H1 (cell line): ENCODE measurements around the gene MYG1. TPM values are rescaled to one million over a fixed set of nuclear protein-coding genes. Genes with fewer than 3 reads are reported as not detected.

Experiments used
- CTCF ChIA-PET: fragments of 300-600 bp; sonication (Branson Sonifier 250); formaldehyde crosslinking; loops from one replicate; lab custom pipeline; 2021; ENCODE audit not compliant: partially characterized antibody; lab: Charles Lee
- POLR2A ChIA-PET: fragments of 300-600 bp; sonication (Branson Sonifier 250); formaldehyde crosslinking; loops from one replicate; lab custom pipeline; 2021; ENCODE audit warnings: inconsistent platforms; ENCODE audit not compliant: partially characterized antibody; lab: Charles Lee
- DNase-seq, 2 experiments: peaks; one replicate each; pipeline versions ENCODE4 v3.0.0 to v3.0.0-alpha.2; 2010 to 2022; ENCODE audit warnings: low spot score in 2 of 2, low read depth in 1 of 2, mixed read lengths in 1 of 2
- FAIRE-seq: peaks from 2 replicates; lab custom pipeline; 2011; peaks lifted over from hg19 to GRCh38; lab: Jason Lieb, UNC
- H2AFZ ChIP-seq: 2 replicates; pipeline ENCODE4 v1.8.1; 2012; ENCODE audit warnings: low read length, inconsistent platforms
- H2AK5ac ChIP-seq: 2 replicates; pipeline ENCODE4 v1.6.1; 2013; ENCODE audit warnings: low read depth, low read length
- H2BK120ac ChIP-seq: replicated peaks from 2 replicates; pipeline ENCODE3; 2013; ENCODE audit warnings: low read depth, low read length, inconsistent platforms
- H2BK12ac ChIP-seq: 2 replicates; pipeline ENCODE4 v1.6.1; 2013; ENCODE audit warnings: low read depth, low read length
- H2BK15ac ChIP-seq: 2 replicates; pipeline ENCODE4 v1.6.1; 2013; ENCODE audit warnings: low read length
- H2BK20ac ChIP-seq: 2 replicates; pipeline ENCODE4 v1.6.1; 2013; ENCODE audit warnings: low read length
- H2BK5ac ChIP-seq: 2 replicates; pipeline ENCODE4 v1.6.1; 2013; ENCODE audit warnings: low read depth, low read length
- H3K14ac ChIP-seq: 2 replicates; pipeline ENCODE4 v1.6.1; 2013; ENCODE audit warnings: inconsistent platforms; ENCODE audit not compliant: insufficient read length
- H3K18ac ChIP-seq: 2 replicates; pipeline ENCODE4 v1.6.1; 2013; ENCODE audit warnings: low read length; ENCODE audit errors: extremely low read depth
- H3K23ac ChIP-seq: 2 replicates; pipeline ENCODE4 v1.6.1; 2013; ENCODE audit warnings: inconsistent platforms; ENCODE audit not compliant: insufficient read length
- H3K23me2 ChIP-seq: 2 replicates; pipeline ENCODE4 v1.6.1; 2013; ENCODE audit warnings: low read depth, low read length
- H3K27ac ChIP-seq: 2 replicates; pipeline ENCODE4 v1.6.1; 2011; ENCODE audit warnings: low read depth, low read length, inconsistent platforms
- H3K27me3 ChIP-seq, 4 experiments: replicated peaks in 1 of 4; 1 replicate in 1 of 4; 2 replicates in 3 of 4; pipeline versions ENCODE4 v1.6.1 to v1.8.1; 2011 to 2013; ENCODE audit warnings: low read length in 3 of 4, mild to moderate bottlenecking in 3 of 4, inconsistent platforms in 2 of 4, mixed read lengths in 2 of 4, moderate library complexity in 1 of 4; ENCODE audit not compliant: control insufficient read depth in 3 of 4, insufficient read depth in 3 of 4; ENCODE audit errors: extremely low read depth in 1 of 4
- H3K36me3 ChIP-seq, 4 experiments: 2 replicates each; pipeline versions ENCODE4 v1.6.1 to v1.8.1; 2011 to 2013; ENCODE audit warnings: mild to moderate bottlenecking in 4 of 4, low read length in 3 of 4, moderate library complexity in 2 of 4, control low read depth in 1 of 4, inconsistent platforms in 1 of 4; ENCODE audit not compliant: insufficient read depth in 4 of 4, control insufficient read depth in 2 of 4
- H3K4ac ChIP-seq: replicated peaks from 2 replicates; pipeline ENCODE3; 2013; ENCODE audit warnings: low read length, low read depth, mixed read lengths, inconsistent platforms; ENCODE audit not compliant: insufficient read length
- H3K4me1 ChIP-seq, 4 experiments: replicated peaks in 1 of 4; 1 replicate in 1 of 4; 2 replicates in 3 of 4; pipeline versions ENCODE4 v1.6.1 to v1.8.1; 2011 to 2013; ENCODE audit warnings: low read length in 3 of 4, inconsistent platforms in 2 of 4, mixed read lengths in 1 of 4; ENCODE audit not compliant: insufficient read depth in 4 of 4, control insufficient read depth in 3 of 4
- H3K4me2 ChIP-seq, 2 experiments: 2 replicates each; pipeline versions ENCODE4 v1.6.1 to v1.8.1; 2011 to 2013; ENCODE audit warnings: low read depth in 2 of 2, low read length in 2 of 2, control low read depth in 1 of 2, inconsistent platforms in 1 of 2, mild to moderate bottlenecking in 1 of 2; ENCODE audit not compliant: insufficient read depth in 1 of 2
- H3K4me3 ChIP-seq, 4 experiments: fragments of 200-600, 300-600 bp in 1 of 4; sonication (generic), shearing (Covaris generic), sonication (Bioruptor Twin) in 1 of 4; 2 replicates each; pipeline versions ENCODE4 v1.5.1 to v1.8.1; 2011 to 2016; ENCODE audit warnings: low read length in 4 of 4, low read depth in 3 of 4, control low read depth in 2 of 4, inconsistent platforms in 2 of 4, mild to moderate bottlenecking in 2 of 4, mixed read lengths in 1 of 4, moderate library complexity in 1 of 4; ENCODE audit not compliant: insufficient read depth in 2 of 4; ENCODE audit errors: extremely low read depth in 1 of 4
- H3K56ac ChIP-seq: replicated peaks from 2 replicates; pipeline ENCODE3; 2013; ENCODE audit warnings: low read depth, mild to moderate bottlenecking, mixed read lengths, low read length, inconsistent platforms; ENCODE audit not compliant: insufficient read length
- H3K79me1 ChIP-seq: 2 replicates; pipeline ENCODE4 v1.6.1; 2013; ENCODE audit warnings: low read depth, low read length, control low read depth
- H3K79me2 ChIP-seq, 2 experiments: 2 replicates each; pipeline versions ENCODE4 v1.6.1 to v1.8.1; 2012 to 2013; ENCODE audit warnings: low read length in 2 of 2, mild to moderate bottlenecking in 2 of 2, inconsistent platforms in 1 of 2; ENCODE audit not compliant: insufficient read depth in 2 of 2, control insufficient read depth in 1 of 2
- H3K9ac ChIP-seq, 4 experiments: replicated peaks in 1 of 4; 1 replicate in 1 of 4; 2 replicates in 3 of 4; pipeline versions ENCODE4 v1.6.1 to v1.8.1; 2011 to 2013; ENCODE audit warnings: low read depth in 3 of 4, low read length in 3 of 4, control low read depth in 2 of 4, mild to moderate bottlenecking in 2 of 4, moderate library complexity in 2 of 4, inconsistent platforms in 1 of 4; ENCODE audit errors: extremely low read depth in 1 of 4
- H3K9me3 ChIP-seq, 2 experiments: 2 replicates each; pipeline versions ENCODE4 v1.6.1 to v1.8.1; 2012 to 2013; ENCODE audit warnings: mild to moderate bottlenecking in 2 of 2, moderate library complexity in 2 of 2, control low read depth in 1 of 2, inconsistent platforms in 1 of 2, low read depth in 1 of 2, low read length in 1 of 2, mixed read lengths in 1 of 2; ENCODE audit not compliant: insufficient read depth in 2 of 2
- H4K20me1 ChIP-seq, 2 experiments: replicated peaks in 1 of 2; 2 replicates each; pipeline versions ENCODE3 to v1.8.1; 2011 to 2013; ENCODE audit warnings: inconsistent platforms in 2 of 2, low read length in 2 of 2, mild to moderate bottlenecking in 1 of 2; ENCODE audit not compliant: insufficient read depth in 2 of 2, control insufficient read depth in 1 of 2
- H4K5ac ChIP-seq: 2 replicates; pipeline ENCODE4 v1.6.1; 2013; ENCODE audit warnings: low read length, low read depth, mixed read lengths, inconsistent platforms; ENCODE audit not compliant: insufficient read length
- H4K8ac ChIP-seq: 2 replicates; pipeline ENCODE4 v1.8.0; 2013; ENCODE audit warnings: mild to moderate bottlenecking, moderate library complexity, low read length, inconsistent platforms; ENCODE audit not compliant: insufficient read depth; ENCODE audit errors: extremely low read depth
- H4K91ac ChIP-seq: replicated peaks from 2 replicates; pipeline ENCODE3; 2013; ENCODE audit warnings: low read length, mixed read lengths, inconsistent platforms; ENCODE audit not compliant: insufficient read length
- ASH2L ChIP-seq: fragments of 200-600, 300-600 bp; sonication (generic); IDR thresholded peaks from one replicate; pipeline ENCODE4 v1.7.1; 2017; ENCODE audit warnings: low read length
- MAX ChIP-seq: IDR thresholded peaks from 2 replicates; pipeline ENCODE4 v1.6.1; 2012; ENCODE audit warnings: inconsistent platforms
- POU5F1 ChIP-seq: IDR thresholded peaks from 2 replicates; pipeline ENCODE4 v1.6.1; 2011; ENCODE audit warnings: low read depth, mild to moderate bottlenecking, low read length, moderate library complexity
- SP1 ChIP-seq: IDR thresholded peaks from 2 replicates; pipeline ENCODE4 v1.6.1; 2011; ENCODE audit warnings: low read depth, low read length
- SUZ12 ChIP-seq: fragments of 200-600 bp; sonication (generic); IDR thresholded peaks from 2 replicates; pipeline ENCODE4 v1.6.1; 2012; ENCODE audit warnings: mild to moderate bottlenecking, inconsistent platforms, low read length, moderate library complexity, mixed read lengths
- TAF1 ChIP-seq: IDR thresholded peaks from 2 replicates; pipeline ENCODE4 v1.6.1; 2011; ENCODE audit warnings: mild to moderate bottlenecking, low read depth, low read length
- TAF7 ChIP-seq: optimal IDR thresholded peaks from 2 replicates; pipeline ENCODE3; 2011; ENCODE audit warnings: low read depth, mild to moderate bottlenecking, inconsistent platforms, low read length, moderate library complexity, borderline replicate concordance
- TCF12 ChIP-seq: IDR thresholded peaks from 2 replicates; pipeline ENCODE4 v1.6.1; 2011; ENCODE audit warnings: low read depth, mild to moderate bottlenecking, low read length
- ZNF274 ChIP-seq: IDR thresholded peaks from 2 replicates; pipeline ENCODE4 v1.7.0; 2012; ENCODE audit warnings: low read length, borderline replicate concordance; ENCODE audit errors: extremely low read depth
- polyA plus RNA-seq, 7 experiments: library from polyadenylated mRNA; depleted of rRNA in 3 of 7; stranded (reverse) in 5 of 7; unstranded in 2 of 7; fragments of >200 nt in 5 of 7; fragments of 200-250 nt in 2 of 7; gene quantifications; 1 replicate in 5 of 7; 2 replicates in 1 of 7; 4 replicates in 1 of 7; pipeline versions ENCODE4 v1.2.1 to v1.2.3, GENCODE V29; 2011 to 2013; ENCODE audit warnings: missing spikeins in 2 of 7, mixed read lengths in 2 of 7
- total RNA-seq: library from RNA; stranded (reverse); fragmentation: NEBNext Ultra II Directional; extraction: Animal tissue kit (Norgen Biotek cat#: 25700); gene quantifications from 2 replicates; pipeline ENCODE4 v1.2.1, GENCODE V29; 2021

The MYG1 gene
- total and polyA plus RNA-seq, 2 of the 8 experiments (the other 6 are each of a cell fraction or from before 2014, with no cell fraction given): 83.3 to 104 TPM

GRCh38 chr12:53292426-53292825 lies 7.1 kb upstream of the MYG1 start:
- DNase-seq (no peak), FAIRE-seq (no peak)
- Histone ChIP-seq H3K79me1 (no peaks in the 10 kb centered on the region), H4K8ac (no peak overlapping the region), H2BK20ac (no peak overlapping the region), H3K9ac (no peak overlapping the region), H3K9me3 (no peaks in the 10 kb centered on the region), H3K36me3 (peaks cover 19 to 39% (median 34%) of the 10 kb centered on the region in 4 experiments), H3K27me3 (no peaks in the 10 kb centered on the region), H3K23ac (no peak overlapping the region), H4K91ac (no peak overlapping the region), H4K20me1 (peaks cover 3 to 5% of the 10 kb centered on the region in 2 experiments), H3K79me2 (peaks cover 5 to 15% of the 10 kb centered on the region in 2 experiments; a peak in 3 of 4 replicates), H2BK120ac (no peak overlapping the region), H3K23me2 (peaks cover 4% of the 10 kb centered on the region), H3K4me1 (peaks cover 0 to 2% (median under 1%) of the 10 kb centered on the region in 4 experiments; a peak in 3 of 7 replicates), H3K27ac (no peak overlapping the region), H2BK12ac (no peak overlapping the region), H2BK5ac (no peak overlapping the region), H4K5ac (no peak overlapping the region), H2AFZ (no peak overlapping the region), H2BK15ac (no peak overlapping the region), H3K14ac (no peak overlapping the region), H3K4me2 (no peak overlapping the region), H3K4ac (no peak overlapping the region), H3K4me3 (no peak overlapping the region), H3K56ac (no peak overlapping the region), H3K18ac (no peak overlapping the region), H2AK5ac (no peak overlapping the region)
- POLR2A ChIA-PET: interaction anchor here (0.7 to 6.7 kb wide), 10 partner anchors 10 to 208 kb away, joined by 3 to 76 read pairs (median 5); partner anchors contain the start of gene TARBP2
- CTCF ChIA-PET: interaction anchor here (0.9 to 28.3 kb wide), 8 partner anchors 10 to 133 kb away, joined by 3 to 573 read pairs (median 6); partner anchors contain the start of genes AAAS, ESPL1 and ITGB7
- no peak for TF ChIP-seq ASH2L
- TF ChIP-seq TAF1: no peak
- TF ChIP-seq ZNF274: no peak
- TF ChIP-seq SP1: no peak
- TF ChIP-seq MAX: no peak
- no peak for TF ChIP-seq SUZ12
- TF ChIP-seq TCF12: no peak
- TF ChIP-seq TAF7: no peak
- TF ChIP-seq POU5F1: no peak
